ENCODE results near the gene LGMN.
A peak's percentile ranks its signal among the peaks of the same experiment; 100 is the strongest.

Gene LGMN

GRCh38 chr14:92724516-92725340, 23.7 kb downstream of the LGMN start:
- no peak for DNase-seq

- DNase-seq = no peak
These were observed 28.5 kb downstream of the LGMN start for GRCh38 chr14:92719890-92720323.

- no peak for DNase-seq
These were observed 29.0 kb downstream of the LGMN start for GRCh38 chr14:92719421-92719820.

GRCh38 chr14:92718664-92719063, 29.8 kb downstream of the LGMN start:
- no peak for DNase-seq

GRCh38 chr14:92717571-92718042, 30.8 kb downstream of the LGMN start:
- DNase-seq = no peak

- no peak for DNase-seq
These were observed 32.3 kb downstream of the LGMN start for GRCh38 chr14:92716131-92716530.

GRCh38 chr14:92714739-92715307, 33.6 kb downstream of the LGMN start:
- DNase-seq = peak; percentile 50 to 78 (median 70)

- DNase-seq = no peak
These were observed 35.8 kb downstream of the LGMN start for GRCh38 chr14:92712654-92713051.

- DNase-seq = no peak
These were observed 36.3 kb downstream of the LGMN start for GRCh38 chr14:92711976-92712653.

- DNase-seq = no peak
These were observed 38.5 kb downstream of the LGMN start for GRCh38 chr14:92710001-92710341.

GRCh38 chr14:92709340-92710000, 39.0 kb downstream of the LGMN start:
- DNase-seq = no peak

- no peak for DNase-seq
These were observed 42.0 kb downstream of the LGMN start for GRCh38 chr14:92706386-92706785.

GRCh38 chr14:92704821-92705220, 43.6 kb downstream of the LGMN start:
- no peak for DNase-seq

GRCh38 chr14:92704036-92704804, 44.2 kb downstream of the LGMN start:
- DNase-seq = no peak

GRCh38 chr14:92703516-92703915, 44.9 kb downstream of the LGMN start:
- DNase-seq = no peak

- DNase-seq = no peak
These were observed 45.9 kb downstream of the LGMN start for GRCh38 chr14:92702441-92702918.

- no peak for DNase-seq
These were observed 46.6 kb downstream of the LGMN start for GRCh38 chr14:92701826-92702225.

- no peak for DNase-seq
These were observed 50.0 kb downstream of the LGMN start for GRCh38 chr14:92698393-92698792.

- DNase-seq = no peak
These were observed 52.1 kb downstream of the LGMN start for GRCh38 chr14:92696366-92696765.

- DNase-seq = no peak
These were observed 52.9 kb downstream of the LGMN start for GRCh38 chr14:92695562-92695961.

- no peak for DNase-seq
These were observed 53.6 kb downstream of the LGMN start for GRCh38 chr14:92694807-92695206.
